ENCODE results near the gene TMEM243. TPM values are rescaled to one million over a fixed set of nuclear protein-coding genes. Genes with fewer than 3 reads are reported as not detected.

TMEM243 gene
- polyA plus RNA-seq, 1 donor from 2014 or later: 3.7 TPM

DNA sequence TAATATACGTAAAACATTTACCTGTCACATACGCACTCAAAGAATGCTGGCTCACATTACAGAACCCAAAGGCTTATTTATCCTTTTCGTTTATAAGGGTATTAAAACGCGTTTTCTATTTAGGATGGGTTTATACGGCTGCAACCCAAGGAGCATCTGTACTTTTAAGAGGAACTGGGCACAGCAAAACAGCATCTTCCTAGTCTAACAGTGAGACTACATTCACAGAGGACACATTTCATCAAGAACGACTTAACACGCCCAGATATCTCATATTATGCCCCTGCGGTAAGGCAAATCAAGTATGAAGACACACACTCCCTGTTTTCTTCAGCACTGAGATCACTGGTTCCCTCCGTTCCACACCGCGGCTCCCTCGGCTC, 67.8 kb downstream of the TMEM243 start:
- peak overlapping the region; percentile 94 for H3K27ac ChIP-seq (ENCODE audit: low read length)
- H3K4me3 ChIP-seq (ENCODE audit: low read length): peak overlapping the region; percentile 81
- H3K36me3 ChIP-seq (ENCODE audit: insufficient read depth, low read length): no peaks in the 10 kb centered on the region
- TF ChIP-seq EZH2 (IDR thresholded peaks at IDR 0.05; ENCODE audit: borderline replicate concordance, insufficient read depth, low read length, poor library complexity, severe bottlenecking): no peak
- TF ChIP-seq, protein P1, sequence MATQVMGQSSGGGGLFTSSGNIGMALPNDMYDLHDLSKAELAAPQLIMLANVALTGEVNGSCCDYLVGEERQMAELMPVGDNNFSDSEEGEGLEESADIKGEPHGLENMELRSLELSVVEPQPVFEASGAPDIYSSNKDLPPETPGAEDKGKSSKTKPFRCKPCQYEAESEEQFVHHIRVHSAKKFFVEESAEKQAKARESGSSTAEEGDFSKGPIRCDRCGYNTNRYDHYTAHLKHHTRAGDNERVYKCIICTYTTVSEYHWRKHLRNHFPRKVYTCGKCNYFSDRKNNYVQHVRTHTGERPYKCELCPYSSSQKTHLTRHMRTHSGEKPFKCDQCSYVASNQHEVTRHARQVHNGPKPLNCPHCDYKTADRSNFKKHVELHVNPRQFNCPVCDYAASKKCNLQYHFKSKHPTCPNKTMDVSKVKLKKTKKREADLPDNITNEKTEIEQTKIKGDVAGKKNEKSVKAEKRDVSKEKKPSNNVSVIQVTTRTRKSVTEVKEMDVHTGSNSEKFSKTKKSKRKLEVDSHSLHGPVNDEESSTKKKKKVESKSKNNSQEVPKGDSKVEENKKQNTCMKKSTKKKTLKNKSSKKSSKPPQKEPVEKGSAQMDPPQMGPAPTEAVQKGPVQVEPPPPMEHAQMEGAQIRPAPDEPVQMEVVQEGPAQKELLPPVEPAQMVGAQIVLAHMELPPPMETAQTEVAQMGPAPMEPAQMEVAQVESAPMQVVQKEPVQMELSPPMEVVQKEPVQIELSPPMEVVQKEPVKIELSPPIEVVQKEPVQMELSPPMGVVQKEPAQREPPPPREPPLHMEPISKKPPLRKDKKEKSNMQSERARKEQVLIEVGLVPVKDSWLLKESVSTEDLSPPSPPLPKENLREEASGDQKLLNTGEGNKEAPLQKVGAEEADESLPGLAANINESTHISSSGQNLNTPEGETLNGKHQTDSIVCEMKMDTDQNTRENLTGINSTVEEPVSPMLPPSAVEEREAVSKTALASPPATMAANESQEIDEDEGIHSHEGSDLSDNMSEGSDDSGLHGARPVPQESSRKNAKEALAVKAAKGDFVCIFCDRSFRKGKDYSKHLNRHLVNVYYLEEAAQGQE (IDR thresholded peaks at IDR 0.05; ENCODE audit: borderline replicate concordance): no peak
- no peak for TF ChIP-seq MXI1 (conservative IDR thresholded peaks at IDR 0.05; ENCODE audit: poor library complexity, severe bottlenecking)
- peak; percentile 57 for TF ChIP-seq RAD21 (conservative IDR thresholded peaks at IDR 0.05)
- H3F3A ChIP-seq (ENCODE audit: insufficient read depth, low read length, poor library complexity, severe bottlenecking): peaks cover 3% of the 10 kb centered on the region
- H3K4me2 ChIP-seq (ENCODE audit: low read length): peak overlapping the region; percentile 89
- H3K9me2 ChIP-seq (ENCODE audit: insufficient read depth, low read length): no peaks in the 10 kb centered on the region
- H2AFZ ChIP-seq (ENCODE audit: low read depth, low read length): peak overlapping the region; percentile 73
- H3K9ac ChIP-seq (ENCODE audit: low read length): peak overlapping the region; percentile 97
- H3K27me3 ChIP-seq (ENCODE audit: insufficient read depth, low read depth, low read length): no peaks in the 10 kb centered on the region
- no peaks in the 10 kb centered on the region for H3K9me3 ChIP-seq (ENCODE audit: low read length)
- no peaks in the 10 kb centered on the region for H4K20me1 ChIP-seq (ENCODE audit: insufficient read depth)
- peaks cover 40% of the 10 kb centered on the region for H3K79me2 ChIP-seq (replicated peaks; ENCODE audit: insufficient read depth, low read length)

- H3K36me3 ChIP-seq (ENCODE audit: insufficient read depth, low read length): no peaks in the 10 kb centered on the region
- H3K4me3 ChIP-seq (ENCODE audit: low read length): peak overlapping the region; percentile 81
- H3K27ac ChIP-seq (ENCODE audit: low read length): peak overlapping the region; percentile 94
These were observed 68.4 kb downstream of the TMEM243 start for GRCh38 chr7:87151002-87151728.

DNA sequence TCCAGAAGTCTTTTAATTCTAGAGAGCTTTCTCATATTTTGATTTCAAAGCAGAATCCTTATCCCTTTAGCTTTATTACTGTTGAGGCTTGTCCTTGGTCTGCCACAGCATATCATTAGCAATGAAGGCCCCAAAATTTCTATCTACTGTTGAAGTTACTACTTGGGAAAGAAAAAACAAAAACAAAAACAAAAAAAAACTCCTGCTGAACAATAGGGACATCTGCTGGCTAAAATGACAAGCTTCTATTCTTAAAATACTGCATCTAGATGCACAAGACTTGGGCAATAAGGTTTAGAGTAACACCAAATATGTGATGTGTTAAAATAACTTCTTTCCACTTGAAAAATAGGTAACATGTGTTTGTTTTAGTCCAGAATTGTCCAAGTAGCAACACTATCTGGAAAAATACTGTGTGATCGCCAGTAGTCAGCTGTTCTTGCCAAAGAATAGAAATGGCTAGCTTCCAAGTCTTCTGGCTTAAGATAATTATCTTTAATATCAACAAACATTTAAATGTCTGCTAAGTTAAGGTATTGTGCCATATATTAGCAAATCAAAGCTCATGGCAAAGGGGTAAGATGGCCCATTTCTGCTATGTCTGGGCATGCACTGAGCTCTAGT, 71.1 kb downstream of the TMEM243 start:
- peaks cover 7% of the 10 kb centered on the region for H3K79me2 ChIP-seq (replicated peaks; ENCODE audit: insufficient read depth, low read length)
- H3K9ac ChIP-seq (ENCODE audit: low read length): no peak overlapping the region
- H3K9me2 ChIP-seq (ENCODE audit: insufficient read depth, low read length): no peaks in the 10 kb centered on the region
- H4K20me1 ChIP-seq (ENCODE audit: insufficient read depth): no peaks in the 10 kb centered on the region
- H2AFZ ChIP-seq (ENCODE audit: low read depth, low read length): no peak overlapping the region
- H3K4me3 ChIP-seq (ENCODE audit: low read length): no peak overlapping the region
- no peaks in the 10 kb centered on the region for H3K27me3 ChIP-seq (ENCODE audit: insufficient read depth, low read depth, low read length)
- no peaks in the 10 kb centered on the region for H3K36me3 ChIP-seq (ENCODE audit: insufficient read depth, low read length)
- peaks cover 3% of the 10 kb centered on the region for H3F3A ChIP-seq (ENCODE audit: insufficient read depth, low read length, poor library complexity, severe bottlenecking)
- H3K4me2 ChIP-seq (ENCODE audit: low read length): no peak overlapping the region
- TF ChIP-seq TAF1 (IDR thresholded peaks at IDR 0.05; ENCODE audit: low read depth) (no peak), EP300 (conservative IDR thresholded peaks at IDR 0.05; ENCODE audit: poor library complexity, severe bottlenecking) (no peak), CTCF (IDR thresholded peaks at IDR 0.05; ENCODE audit: poor library complexity, severe bottlenecking) (peak; percentile 68), MXI1 (conservative IDR thresholded peaks at IDR 0.05; ENCODE audit: poor library complexity, severe bottlenecking) (no peak), POLR2AphosphoS5 (IDR thresholded peaks at IDR 0.05) (no peak), EZH2 (IDR thresholded peaks at IDR 0.05; ENCODE audit: borderline replicate concordance, insufficient read depth, low read length, poor library complexity, severe bottlenecking) (no peak), SMC3 (conservative IDR thresholded peaks at IDR 0.05; ENCODE audit: poor library complexity) (peak; percentile 76), RAD21 (conservative IDR thresholded peaks at IDR 0.05) (peak; percentile 77)
- TF ChIP-seq, protein P1 (IDR thresholded peaks at IDR 0.05; ENCODE audit: borderline replicate concordance): no peak
- H3K9me3 ChIP-seq (ENCODE audit: low read length): no peaks in the 10 kb centered on the region
- H3K27ac ChIP-seq (ENCODE audit: low read length): no peak overlapping the region

More at GRCh38 chr7:87151002-87151728, 68.4 kb downstream of the TMEM243 start:
- H3K4me2 ChIP-seq (ENCODE audit: low read length): peak overlapping the region; percentile 89
- no peaks in the 10 kb centered on the region for H3K9me2 ChIP-seq (ENCODE audit: insufficient read depth, low read length)
- H3K9me3 ChIP-seq (ENCODE audit: low read length): no peaks in the 10 kb centered on the region
- H3K27me3 ChIP-seq (ENCODE audit: insufficient read depth, low read depth, low read length): no peaks in the 10 kb centered on the region
- no peaks in the 10 kb centered on the region for H4K20me1 ChIP-seq (ENCODE audit: insufficient read depth)
- H3F3A ChIP-seq (ENCODE audit: insufficient read depth, low read length, poor library complexity, severe bottlenecking): peaks cover 3% of the 10 kb centered on the region
- TF ChIP-seq MXI1 (conservative IDR thresholded peaks at IDR 0.05; ENCODE audit: poor library complexity, severe bottlenecking): no peak
- TF ChIP-seq SMC3 (conservative IDR thresholded peaks at IDR 0.05; ENCODE audit: poor library complexity): no peak
- TF ChIP-seq TAF1 (IDR thresholded peaks at IDR 0.05; ENCODE audit: low read depth): no peak
- H3K79me2 ChIP-seq (replicated peaks; ENCODE audit: insufficient read depth, low read length): peaks cover 34% of the 10 kb centered on the region
- H3K9ac ChIP-seq (ENCODE audit: low read length): peak overlapping the region; percentile 97
- H2AFZ ChIP-seq (ENCODE audit: low read depth, low read length): peak overlapping the region; percentile 73
